ENCODE data around the gene DNM1L.

DNA sequence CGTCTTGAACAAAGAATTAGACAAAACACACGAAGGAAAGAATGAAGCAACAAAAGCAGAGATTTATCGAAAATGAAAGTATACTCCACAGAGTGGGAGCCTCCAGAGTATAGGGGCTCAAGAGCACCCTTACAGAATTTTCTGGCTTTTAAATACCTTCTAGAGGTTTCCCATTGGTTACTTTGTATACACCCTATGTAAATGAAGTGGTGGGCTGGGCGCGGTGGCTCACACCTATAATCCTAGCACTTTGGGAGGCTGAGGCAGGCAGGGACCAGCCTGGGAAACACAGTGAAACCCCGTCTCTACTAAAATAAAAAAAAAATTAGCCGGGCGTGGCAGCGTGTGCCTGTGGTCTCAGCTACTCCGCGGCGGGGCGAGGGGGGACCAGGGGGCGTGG, 13.1 kb upstream of the DNM1L start:
- TF ChIP-seq POLR2AphosphoS5 (IDR thresholded peaks at IDR 0.05; ENCODE audit: insufficient read depth, low read depth, low read length) = no peak
- TF ChIP-seq, protein P1, sequence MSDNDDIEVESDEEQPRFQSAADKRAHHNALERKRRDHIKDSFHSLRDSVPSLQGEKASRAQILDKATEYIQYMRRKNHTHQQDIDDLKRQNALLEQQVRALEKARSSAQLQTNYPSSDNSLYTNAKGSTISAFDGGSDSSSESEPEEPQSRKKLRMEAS (IDR thresholded peaks at IDR 0.05; ENCODE audit: insufficient read depth, insufficient read length) = no peak
- TF ChIP-seq, protein P2, sequence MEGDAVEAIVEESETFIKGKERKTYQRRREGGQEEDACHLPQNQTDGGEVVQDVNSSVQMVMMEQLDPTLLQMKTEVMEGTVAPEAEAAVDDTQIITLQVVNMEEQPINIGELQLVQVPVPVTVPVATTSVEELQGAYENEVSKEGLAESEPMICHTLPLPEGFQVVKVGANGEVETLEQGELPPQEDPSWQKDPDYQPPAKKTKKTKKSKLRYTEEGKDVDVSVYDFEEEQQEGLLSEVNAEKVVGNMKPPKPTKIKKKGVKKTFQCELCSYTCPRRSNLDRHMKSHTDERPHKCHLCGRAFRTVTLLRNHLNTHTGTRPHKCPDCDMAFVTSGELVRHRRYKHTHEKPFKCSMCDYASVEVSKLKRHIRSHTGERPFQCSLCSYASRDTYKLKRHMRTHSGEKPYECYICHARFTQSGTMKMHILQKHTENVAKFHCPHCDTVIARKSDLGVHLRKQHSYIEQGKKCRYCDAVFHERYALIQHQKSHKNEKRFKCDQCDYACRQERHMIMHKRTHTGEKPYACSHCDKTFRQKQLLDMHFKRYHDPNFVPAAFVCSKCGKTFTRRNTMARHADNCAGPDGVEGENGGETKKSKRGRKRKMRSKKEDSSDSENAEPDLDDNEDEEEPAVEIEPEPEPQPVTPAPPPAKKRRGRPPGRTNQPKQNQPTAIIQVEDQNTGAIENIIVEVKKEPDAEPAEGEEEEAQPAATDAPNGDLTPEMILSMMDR (IDR thresholded peaks at IDR 0.05; ENCODE audit: extremely low read depth in 1 of 2, insufficient read depth in 1 of 2, low read depth in 1 of 2, low read length in 2 of 2) = no peak

Measured in endothelial cell of umbilical vein (primary cell).